GM23338 (cell line): Measurements from ENCODE around the gene CDCP1.

Source experiments
- EZH2phosphoT487 ChIP-seq: fragments of 200-600 bp; sonication (generic); IDR thresholded peaks from one replicate; pipeline ENCODE4 v1.8.1; 2018; ENCODE audit warnings: antibody characterized with exemption; ENCODE audit not compliant: unreplicated experiment
- POLR2AphosphoS5 ChIP-seq: IDR thresholded peaks from 2 replicates; pipeline ENCODE4 v1.6.1; 2016; ENCODE audit warnings: antibody characterized with exemption, low read depth
- TF ChIP-seq, protein P1 (sequence below), 2 experiments: fragments of 200-600 bp in 1 of 2; sonication (generic) in 1 of 2; conservative IDR thresholded peaks; 2 replicates each; pipeline versions ENCODE4 v1.5.1 to v1.6.1; 2016 to 2017; ENCODE audit warnings: antibody characterized with exemption in 2 of 2, low read depth in 2 of 2, mild to moderate bottlenecking in 2 of 2, moderate library complexity in 1 of 2

DNA sequence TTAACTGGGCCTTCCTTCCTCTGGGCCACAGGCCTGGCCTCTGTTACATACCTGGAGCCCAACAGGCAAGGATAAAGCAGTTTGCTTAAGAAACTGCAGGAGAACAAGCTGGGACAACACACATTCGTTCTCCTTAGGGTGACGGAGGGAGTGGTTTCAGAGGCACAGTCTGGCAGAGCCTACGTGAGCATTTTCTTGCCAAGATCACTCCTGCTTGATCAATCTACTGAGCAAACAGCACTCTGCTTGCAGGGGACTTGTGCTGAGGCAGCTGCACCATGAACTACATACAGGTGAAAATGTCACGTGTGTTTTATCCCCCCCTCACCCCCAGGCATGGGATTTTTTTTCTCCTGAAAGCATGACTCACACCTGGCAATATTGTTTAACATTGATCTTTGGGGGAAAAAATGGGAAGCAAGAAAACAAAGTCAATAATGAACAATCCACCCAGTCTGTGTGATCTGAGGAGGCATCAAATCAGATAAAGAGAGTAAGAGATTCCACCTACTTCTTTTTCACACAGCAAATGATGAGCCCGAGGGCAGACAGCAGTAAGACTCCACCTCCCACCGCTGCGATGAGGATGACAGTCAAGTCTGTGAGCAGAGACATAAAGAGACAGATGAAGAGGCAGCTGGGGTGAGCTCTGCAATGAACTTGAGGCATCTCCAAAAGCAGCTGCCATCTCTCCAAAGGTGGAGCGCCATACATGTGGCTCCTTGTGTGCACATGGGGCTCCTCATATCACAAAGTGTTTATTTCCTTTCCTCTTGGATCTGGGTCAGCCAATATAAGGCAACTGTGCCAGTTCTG is 57.4 kb downstream of the CDCP1 start:
- TF ChIP-seq, protein P1, sequence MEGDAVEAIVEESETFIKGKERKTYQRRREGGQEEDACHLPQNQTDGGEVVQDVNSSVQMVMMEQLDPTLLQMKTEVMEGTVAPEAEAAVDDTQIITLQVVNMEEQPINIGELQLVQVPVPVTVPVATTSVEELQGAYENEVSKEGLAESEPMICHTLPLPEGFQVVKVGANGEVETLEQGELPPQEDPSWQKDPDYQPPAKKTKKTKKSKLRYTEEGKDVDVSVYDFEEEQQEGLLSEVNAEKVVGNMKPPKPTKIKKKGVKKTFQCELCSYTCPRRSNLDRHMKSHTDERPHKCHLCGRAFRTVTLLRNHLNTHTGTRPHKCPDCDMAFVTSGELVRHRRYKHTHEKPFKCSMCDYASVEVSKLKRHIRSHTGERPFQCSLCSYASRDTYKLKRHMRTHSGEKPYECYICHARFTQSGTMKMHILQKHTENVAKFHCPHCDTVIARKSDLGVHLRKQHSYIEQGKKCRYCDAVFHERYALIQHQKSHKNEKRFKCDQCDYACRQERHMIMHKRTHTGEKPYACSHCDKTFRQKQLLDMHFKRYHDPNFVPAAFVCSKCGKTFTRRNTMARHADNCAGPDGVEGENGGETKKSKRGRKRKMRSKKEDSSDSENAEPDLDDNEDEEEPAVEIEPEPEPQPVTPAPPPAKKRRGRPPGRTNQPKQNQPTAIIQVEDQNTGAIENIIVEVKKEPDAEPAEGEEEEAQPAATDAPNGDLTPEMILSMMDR (conservative IDR thresholded peaks at IDR 0.05; ENCODE audit: low read depth in 2 of 2), result no peak
- no peak for TF ChIP-seq POLR2AphosphoS5
- TF ChIP-seq EZH2phosphoT487, result no peak
